A549 (cell line): Measurements from ENCODE around the gene ZNF213. TPM values are rescaled to one million over a fixed set of nuclear protein-coding genes. Genes with fewer than 3 reads are reported as not detected.

ENCODE experiments used
- ATAC-seq, 2 experiments: fragments of 200-7000 bp in 1 of 2; fragments of >200 bp in 1 of 2; cut with Nextera tagmentation in 1 of 2; cut with Tn5 transposase in 1 of 2; 3 replicates each; pipeline versions ENCODE4 v1.8.0 to v1.9.1; 2018 to 2020; ENCODE audit warnings: mild to moderate bottlenecking in 1 of 2, moderate library complexity in 1 of 2
- CTCF ChIA-PET: fragments of 300-600 bp; sonication (Branson Sonifier 250); formaldehyde crosslinking; extraction: SDS; loops from one replicate; lab custom pipeline; 2021; ENCODE audit warnings: antibody characterized with exemption, inconsistent platforms; lab: Yijun Ruan, JAX
- POLR2A ChIA-PET: fragments of 350-600 bp; formaldehyde crosslinking; extraction: SDS; loops from one replicate; lab custom pipeline; 2021; ENCODE audit warnings: antibody characterized with exemption, inconsistent platforms; lab: Yijun Ruan, JAX
- DNase-seq, 2 experiments: peaks; one replicate each; pipeline versions ENCODE4 v3.0.0 to v3.0.0-alpha.2; 2011 to 2016; ENCODE audit warnings: low read depth in 1 of 2, low spot score in 1 of 2
- FAIRE-seq: peaks from 2 replicates; lab custom pipeline; 2011; peaks lifted over from hg19 to GRCh38; lab: Jason Lieb, UNC
- H3K27ac ChIP-seq, 2 experiments: fragments of >200 bp; sonication (Bioruptor Twin); formaldehyde crosslinking; 3 replicates each; pipeline ENCODE4 v1.5.1; 2016 to 2017
- H3K4me1 ChIP-seq: fragments of >200 bp; sonication (Bioruptor Twin); formaldehyde crosslinking; 3 replicates; pipeline ENCODE4 v1.6.1; 2016
- H3K4me2 ChIP-seq: fragments of >200 bp; sonication (Bioruptor Twin); formaldehyde crosslinking; 3 replicates; pipeline ENCODE4 v1.6.1; 2016
- H3K4me3 ChIP-seq: fragments of >200 bp; sonication (Bioruptor Twin); formaldehyde crosslinking; 3 replicates; pipeline ENCODE4 v1.5.1; 2016
- H3K9me3 ChIP-seq: fragments of >200 bp; sonication (Bioruptor Twin); formaldehyde crosslinking; 3 replicates; pipeline ENCODE4 v1.6.1; 2016
- CBX2 ChIP-seq: fragments of 200-600 bp; sonication (generic); IDR thresholded peaks from 2 replicates; pipeline ENCODE4 v1.6.1; 2016; ENCODE audit warnings: low read depth, mild to moderate bottlenecking, borderline replicate concordance
- CBX8 ChIP-seq: fragments of 200-600 bp; sonication (generic); IDR thresholded peaks from 2 replicates; pipeline ENCODE4 v1.6.1; 2016
- CHD4 ChIP-seq: fragments of 200-600 bp; sonication (generic); IDR thresholded peaks from 2 replicates; pipeline ENCODE4 v1.6.1; 2016; ENCODE audit warnings: antibody characterized with exemption, mild to moderate bottlenecking, borderline replicate concordance
- EP300 ChIP-seq, 2 experiments: fragments of >200 bp; sonication (Bioruptor Twin); formaldehyde crosslinking; IDR thresholded peaks; 2 replicates in 1 of 2; 3 replicates in 1 of 2; pipeline ENCODE4 v1.6.1; 2016 to 2017
- FOXS1 ChIP-seq: fragments of 250-450 bp; sonication (Bioruptor Pico); IDR thresholded peaks from 2 replicates; pipeline ENCODE4 v1.5.0; 2020; ENCODE audit warnings: mild to moderate bottlenecking, moderate library complexity
- HDAC2 ChIP-seq: fragments of 200-600 bp; sonication (generic); IDR thresholded peaks from 2 replicates; pipeline ENCODE4 v1.6.1; 2016
- HEYL ChIP-seq: fragments of 250-450 bp; sonication (Bioruptor Pico); IDR thresholded peaks from 2 replicates; pipeline ENCODE4 v1.8.0; 2021; ENCODE audit warnings: mild to moderate bottlenecking, moderate library complexity
- HOXB13 ChIP-seq: fragments of 250-450 bp; sonication (Bioruptor Pico); IDR thresholded peaks from 2 replicates; pipeline ENCODE4 v1.5.0; 2020; ENCODE audit warnings: low read depth, mild to moderate bottlenecking, moderate library complexity
- HOXB5 ChIP-seq: fragments of 250-450 bp; sonication (Bioruptor Pico); IDR thresholded peaks from 2 replicates; pipeline ENCODE4 v1.5.0; 2020; ENCODE audit warnings: mild to moderate bottlenecking, moderate library complexity
- MAFK ChIP-seq: fragments of 450-650 bp; IDR thresholded peaks from 2 replicates; pipeline ENCODE4 v1.6.1; 2014; ENCODE audit not compliant: partially characterized antibody
- MYC ChIP-seq: IDR thresholded peaks from 2 replicates; pipeline ENCODE4 v1.6.1; 2012; ENCODE audit warnings: mild to moderate bottlenecking, inconsistent platforms, low read length, improper control_type of control experiment, borderline replicate concordance
- NPAS2 ChIP-seq: fragments of 250-450 bp; sonication (Bioruptor Pico); IDR thresholded peaks from 2 replicates; pipeline ENCODE4 v1.8.0; 2022; ENCODE audit warnings: mild to moderate bottlenecking, moderate library complexity, borderline replicate concordance
- PHF8 ChIP-seq: fragments of 200-600 bp; sonication (generic); IDR thresholded peaks from 2 replicates; pipeline ENCODE4 v1.6.1; 2016; ENCODE audit warnings: low read depth, mild to moderate bottlenecking, antibody characterized with exemption, moderate library complexity, borderline replicate concordance
- POLR2A ChIP-seq: IDR thresholded peaks from 2 replicates; pipeline ENCODE4 v1.6.1; 2012; ENCODE audit warnings: mild to moderate bottlenecking, low read length
- RARB ChIP-seq: fragments of 250-450 bp; sonication (Bioruptor Pico); IDR thresholded peaks from 2 replicates; pipeline ENCODE4 v1.8.0; 2021; ENCODE audit warnings: mild to moderate bottlenecking, moderate library complexity
- RCOR1 ChIP-seq: fragments of 150-350 bp; IDR thresholded peaks from 2 replicates; pipeline ENCODE4 v1.6.1; 2014; ENCODE audit warnings: antibody characterized with exemption, low read length, low read depth
- RNF2 ChIP-seq: fragments of 200-600 bp; sonication (generic); IDR thresholded peaks from 2 replicates; pipeline ENCODE4 v1.6.1; 2016; ENCODE audit warnings: low read depth, mild to moderate bottlenecking, antibody characterized with exemption, moderate library complexity, borderline replicate concordance
- TFCP2L1 ChIP-seq: fragments of 250-450 bp; sonication (Bioruptor Pico); IDR thresholded peaks from 2 replicates; pipeline ENCODE4 v1.5.0; 2021; ENCODE audit warnings: mild to moderate bottlenecking
- ZC3H11A ChIP-seq: fragments of 450-650 bp; IDR thresholded peaks from 2 replicates; pipeline ENCODE4 v1.6.1; 2014; ENCODE audit warnings: antibody characterized with exemption, mild to moderate bottlenecking
- ZNF302 ChIP-seq: fragments of 250-450 bp; sonication (Bioruptor Pico); IDR thresholded peaks from 2 replicates; pipeline ENCODE4 v1.9.0; 2021; ENCODE audit warnings: inconsistent platforms, mild to moderate bottlenecking, moderate library complexity
- WGBS: methylation state at CpG from one replicate; pipeline ENCODE4 v1.1.6; 2017; ENCODE audit errors: missing lambda C conversion rate; 5-methylcytosine and 5-hydroxymethylcytosine counted together
- polyA plus RNA-seq, 4 experiments: library from polyadenylated mRNA; depleted of rRNA in 3 of 4; stranded (reverse); fragments of >200 nt; fragmentation: RNase III in 1 of 4; extraction: RNeasy Plus Mini Kit Qiagen cat#74134 plus additional on column Dnase treatment in 1 of 4; gene quantifications; 2 replicates in 3 of 4; 3 replicates in 1 of 4; pipeline ENCODE4 v1.2.3, GENCODE V29; 2011 to 2017
- TF ChIP-seq, protein P1 (sequence below): fragments of >200 bp; sonication (Bioruptor Twin); formaldehyde crosslinking; IDR thresholded peaks from 3 replicates; pipeline ENCODE4 v1.5.1; 2016
- TF ChIP-seq, protein P2 (sequence below): fragments of >200 bp; sonication (Bioruptor Twin); formaldehyde crosslinking; IDR thresholded peaks from 3 replicates; pipeline ENCODE4 v1.6.1; 2016
- TF ChIP-seq, protein P3 (sequence below): fragments of 250-450 bp; sonication (Bioruptor Pico); IDR thresholded peaks from 2 replicates; pipeline ENCODE4 v1.5.0; 2021; ENCODE audit warnings: mild to moderate bottlenecking, moderate library complexity, borderline replicate concordance

ZNF213 gene
- polyA plus RNA-seq, 2 of the 4 experiments (the other 2 are of a cell fraction): 0.72 to 6.1 TPM

DNA sequence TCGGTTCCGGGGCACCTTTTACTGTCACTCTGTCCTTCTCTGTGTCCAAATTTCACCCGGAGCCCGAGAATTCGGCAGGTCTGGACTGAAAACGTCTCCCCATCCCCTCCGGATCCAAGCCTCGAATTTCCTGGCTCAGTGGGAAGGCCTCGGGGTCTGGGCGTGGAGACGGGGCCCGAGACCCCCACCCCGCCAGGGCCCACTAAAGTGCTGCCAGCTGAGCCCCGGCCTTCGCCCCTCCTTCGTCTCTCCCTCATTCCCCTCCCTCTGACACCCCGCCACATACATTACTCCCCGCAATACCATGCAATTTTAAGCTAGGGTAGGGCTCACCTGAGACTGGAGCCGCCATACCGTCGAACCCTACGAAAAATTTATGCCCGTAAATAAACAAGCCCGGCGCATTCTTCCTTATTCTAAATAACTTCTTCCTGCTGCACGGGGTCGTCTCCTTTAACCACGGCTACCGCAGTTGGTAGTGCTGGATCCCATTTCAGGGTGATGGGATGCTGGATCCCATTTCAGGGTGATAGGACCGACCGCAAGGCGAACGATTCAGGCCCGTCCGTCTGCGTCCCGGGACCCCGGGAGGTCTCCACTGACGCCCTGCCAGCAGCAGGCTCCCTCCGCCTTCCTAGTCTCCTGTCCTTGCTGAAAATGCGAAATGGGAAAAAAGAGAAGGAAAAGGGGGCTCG, 48.8 kb downstream of the ZNF213 start:
- H3K27ac ChIP-seq: peak overlapping the region; percentile 65 to 80
- no peak for TF ChIP-seq HDAC2
- TF ChIP-seq, protein P1, sequence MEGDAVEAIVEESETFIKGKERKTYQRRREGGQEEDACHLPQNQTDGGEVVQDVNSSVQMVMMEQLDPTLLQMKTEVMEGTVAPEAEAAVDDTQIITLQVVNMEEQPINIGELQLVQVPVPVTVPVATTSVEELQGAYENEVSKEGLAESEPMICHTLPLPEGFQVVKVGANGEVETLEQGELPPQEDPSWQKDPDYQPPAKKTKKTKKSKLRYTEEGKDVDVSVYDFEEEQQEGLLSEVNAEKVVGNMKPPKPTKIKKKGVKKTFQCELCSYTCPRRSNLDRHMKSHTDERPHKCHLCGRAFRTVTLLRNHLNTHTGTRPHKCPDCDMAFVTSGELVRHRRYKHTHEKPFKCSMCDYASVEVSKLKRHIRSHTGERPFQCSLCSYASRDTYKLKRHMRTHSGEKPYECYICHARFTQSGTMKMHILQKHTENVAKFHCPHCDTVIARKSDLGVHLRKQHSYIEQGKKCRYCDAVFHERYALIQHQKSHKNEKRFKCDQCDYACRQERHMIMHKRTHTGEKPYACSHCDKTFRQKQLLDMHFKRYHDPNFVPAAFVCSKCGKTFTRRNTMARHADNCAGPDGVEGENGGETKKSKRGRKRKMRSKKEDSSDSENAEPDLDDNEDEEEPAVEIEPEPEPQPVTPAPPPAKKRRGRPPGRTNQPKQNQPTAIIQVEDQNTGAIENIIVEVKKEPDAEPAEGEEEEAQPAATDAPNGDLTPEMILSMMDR: peak; percentile 42; the same call in 2 of the 3 replicates
- TF ChIP-seq PHF8: peak; percentile 29; the same call in 1 of the 2 replicates
- TF ChIP-seq CHD4: 0 out of 2 replicates have a peak, but pooled peaks have one; percentile 66
- H3K9me3 ChIP-seq: no peaks in the 10 kb centered on the region
- H3K4me2 ChIP-seq: peak overlapping the region; percentile 90
- peak overlapping the region; percentile 66 for H3K4me3 ChIP-seq
- WGBS: 4% methylated on average over 40 of the region's 42 CpGs
- ChIA-PET POLR2A (interaction anchor here (0.6 to 1.2 kb wide), 6 partner anchors 9 to 99 kb away, joined by 3 to 7 read pairs (median 4); no protein-coding TSS in a partner anchor), CTCF (interaction anchor here (0.7 to 4.2 kb wide), 13 partner anchors 9 to 316 kb away, joined by 3 to 22 read pairs (median 5); partner anchors contain the start of gene ZNF213)
- peaks cover 4% of the 10 kb centered on the region; the same call in 1 of the 3 replicates for H3K4me1 ChIP-seq
- FAIRE-seq (no peak), ATAC-seq (peak; percentile 26 to 29), DNase-seq (no peak)

DNA sequence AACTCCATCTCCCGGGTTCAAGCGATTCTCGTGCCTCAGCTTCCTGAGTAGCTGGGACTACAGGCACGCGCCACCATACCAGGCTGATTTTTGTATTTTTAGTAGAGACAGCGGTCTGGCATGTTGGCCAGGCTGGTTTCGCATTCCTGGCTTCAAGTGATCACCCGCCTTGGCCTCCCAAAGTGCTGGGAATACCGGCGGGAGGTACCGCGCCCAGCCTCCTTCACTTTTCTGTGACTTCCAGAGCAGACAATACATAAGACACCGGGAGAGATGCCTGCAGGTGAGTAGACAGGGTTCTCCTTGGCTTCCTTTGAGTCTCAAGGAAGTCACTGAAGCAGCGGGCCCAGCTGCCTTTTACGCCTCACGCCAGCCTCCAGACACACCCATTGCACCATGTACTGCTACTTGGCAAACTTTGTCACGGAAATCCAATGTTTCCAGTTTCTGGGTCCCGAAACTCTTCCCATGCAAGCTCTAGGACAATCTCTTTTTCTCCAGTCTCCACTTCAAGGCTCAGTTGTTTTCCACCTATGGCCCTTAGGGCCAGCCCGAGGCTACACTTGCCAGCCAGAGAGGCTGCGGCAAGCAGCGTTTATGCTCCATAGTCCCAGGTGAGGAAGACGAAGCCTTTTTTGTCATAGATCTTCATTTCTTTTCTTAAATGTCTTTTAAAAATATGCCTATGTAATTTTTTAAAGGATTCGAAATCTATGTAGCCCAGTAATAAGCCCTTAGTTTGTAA, 52.3 kb downstream of the ZNF213 start:
- ATAC-seq: no peak
- POLR2A ChIA-PET: interaction anchor here (0.6 to 2.3 kb wide), 7 partner anchors 12 to 121 kb away, joined by 3 to 10 read pairs (median 6); partner anchors contain the start of genes ZNF213 and ZNF263
- Histone ChIP-seq H3K4me2 (peak overlapping the region; percentile 91), H3K4me3 (no peak overlapping the region; the same call in 2 of the 3 replicates), H3K4me1 (peaks cover 14% of the 10 kb centered on the region), H3K9me3 (no peaks in the 10 kb centered on the region), H3K27ac (peak overlapping the region in 1 of 2 experiments; percentile 43; a peak in 1 of 6 replicates)
- WGBS: 78% methylated on average over 23 of the region's 23 CpGs
- no peak for FAIRE-seq
- CTCF ChIA-PET: interaction anchor here (0.8 to 1.1 kb wide), 3 partner anchors 13 to 47 kb away, joined by 3 read pairs; partner anchors contain the start of gene ZNF200
- TF ChIP-seq HOXB13 (CRISPR knock-in tag) (no peak), RARB (CRISPR knock-in tag) (no peak), ZNF302 (CRISPR knock-in tag) (no peak), TFCP2L1 (no peak), HOXB5 (CRISPR knock-in tag) (no peak), RCOR1 (no peak), CBX2 (no peak), POLR2A (no peak), CBX8 (no peak), RNF2 (no peak), EP300 (IDR thresholded peaks at IDR 0.05) (no peak), HEYL (CRISPR knock-in tag) (no peak), MYC (no peak), FOXS1 (CRISPR knock-in tag) (no peak), NPAS2 (CRISPR knock-in tag) (no peak), MAFK (no peak), ZC3H11A (no peak)
- TF ChIP-seq, protein P2, sequence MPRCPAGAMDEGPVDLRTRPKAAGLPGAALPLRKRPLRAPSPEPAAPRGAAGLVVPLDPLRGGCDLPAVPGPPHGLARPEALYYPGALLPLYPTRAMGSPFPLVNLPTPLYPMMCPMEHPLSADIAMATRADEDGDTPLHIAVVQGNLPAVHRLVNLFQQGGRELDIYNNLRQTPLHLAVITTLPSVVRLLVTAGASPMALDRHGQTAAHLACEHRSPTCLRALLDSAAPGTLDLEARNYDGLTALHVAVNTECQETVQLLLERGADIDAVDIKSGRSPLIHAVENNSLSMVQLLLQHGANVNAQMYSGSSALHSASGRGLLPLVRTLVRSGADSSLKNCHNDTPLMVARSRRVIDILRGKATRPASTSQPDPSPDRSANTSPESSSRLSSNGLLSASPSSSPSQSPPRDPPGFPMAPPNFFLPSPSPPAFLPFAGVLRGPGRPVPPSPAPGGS: no peak
- TF ChIP-seq, protein P3, sequence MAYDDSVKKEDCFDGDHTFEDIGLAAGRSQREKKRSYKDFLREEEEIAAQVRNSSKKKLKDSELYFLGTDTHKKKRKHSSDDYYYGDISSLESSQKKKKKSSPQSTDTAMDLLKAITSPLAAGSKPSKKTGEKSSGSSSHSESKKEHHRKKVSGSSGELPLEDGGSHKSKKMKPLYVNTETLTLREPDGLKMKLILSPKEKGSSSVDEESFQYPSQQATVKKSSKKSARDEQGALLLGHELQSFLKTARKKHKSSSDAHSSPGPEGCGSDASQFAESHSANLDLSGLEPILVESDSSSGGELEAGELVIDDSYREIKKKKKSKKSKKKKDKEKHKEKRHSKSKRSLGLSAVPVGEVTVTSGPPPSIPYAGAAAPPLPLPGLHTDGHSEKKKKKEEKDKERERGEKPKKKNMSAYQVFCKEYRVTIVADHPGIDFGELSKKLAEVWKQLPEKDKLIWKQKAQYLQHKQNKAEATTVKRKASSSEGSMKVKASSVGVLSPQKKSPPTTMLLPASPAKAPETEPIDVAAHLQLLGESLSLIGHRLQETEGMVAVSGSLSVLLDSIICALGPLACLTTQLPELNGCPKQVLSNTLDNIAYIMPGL (CRISPR knock-in tag): no peak
- DNase-seq: no peak
